Activated T-helper 1 cell treated with anti-CD3 and anti-CD28 coated beads, Interleukin-2, amount 50 U/mL, for 16 hours (primary cell): Measurements from ENCODE around the gene MEIS2.

Experiments
- DNase-seq, 2 donors: peaks; one replicate each; pipeline ENCODE4 v3.0.0-alpha.2; 2020; ENCODE audit warnings: low read depth in 1 of 2, low spot score in 1 of 2

Gene MEIS2

DNA sequence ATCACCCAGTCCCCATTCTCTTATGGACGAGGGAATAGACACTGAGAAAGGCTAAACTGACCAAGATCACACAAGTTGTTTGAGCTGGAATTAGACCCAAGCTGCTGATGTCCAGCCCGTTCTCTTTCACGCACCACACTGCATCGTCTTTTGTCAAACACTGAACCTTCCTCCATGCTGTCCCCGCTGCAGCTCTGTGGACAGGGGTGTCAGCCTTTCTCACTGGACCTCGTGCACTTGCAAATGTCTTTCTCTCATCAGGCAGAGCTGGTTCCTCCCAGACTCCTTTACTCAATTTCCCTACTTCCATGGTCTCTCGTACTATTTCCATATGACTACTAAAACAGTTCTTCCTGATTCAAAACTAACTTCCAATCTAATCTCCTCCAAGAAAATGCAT lies 161.6 kb downstream of the MEIS2 start:
- DNase-seq = no peak

DNA sequence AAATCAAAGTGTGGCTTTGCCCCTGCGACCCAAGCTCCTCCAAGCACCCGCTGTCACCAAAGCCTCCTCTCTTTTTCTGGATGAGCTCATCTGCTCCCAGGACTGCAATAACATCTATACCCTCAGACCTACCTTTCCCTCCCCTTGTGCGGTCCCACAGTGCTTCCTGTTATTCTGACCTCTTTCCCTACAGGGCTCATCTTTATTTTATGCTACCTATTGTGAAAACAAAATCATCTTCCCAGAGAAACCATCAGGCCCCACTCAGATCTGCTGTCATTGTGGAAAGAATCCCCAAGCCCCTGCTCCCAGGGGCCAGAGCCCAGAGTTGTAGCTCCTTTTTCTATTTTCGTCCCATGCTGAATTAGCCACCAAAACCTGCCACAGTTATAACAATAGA lies 162.2 kb downstream of the MEIS2 start:
- DNase-seq = no peak

- DNase-seq = no peak
These were observed 163.7 kb downstream of the MEIS2 start for GRCh38 chr15:36936613-36937012.

DNA sequence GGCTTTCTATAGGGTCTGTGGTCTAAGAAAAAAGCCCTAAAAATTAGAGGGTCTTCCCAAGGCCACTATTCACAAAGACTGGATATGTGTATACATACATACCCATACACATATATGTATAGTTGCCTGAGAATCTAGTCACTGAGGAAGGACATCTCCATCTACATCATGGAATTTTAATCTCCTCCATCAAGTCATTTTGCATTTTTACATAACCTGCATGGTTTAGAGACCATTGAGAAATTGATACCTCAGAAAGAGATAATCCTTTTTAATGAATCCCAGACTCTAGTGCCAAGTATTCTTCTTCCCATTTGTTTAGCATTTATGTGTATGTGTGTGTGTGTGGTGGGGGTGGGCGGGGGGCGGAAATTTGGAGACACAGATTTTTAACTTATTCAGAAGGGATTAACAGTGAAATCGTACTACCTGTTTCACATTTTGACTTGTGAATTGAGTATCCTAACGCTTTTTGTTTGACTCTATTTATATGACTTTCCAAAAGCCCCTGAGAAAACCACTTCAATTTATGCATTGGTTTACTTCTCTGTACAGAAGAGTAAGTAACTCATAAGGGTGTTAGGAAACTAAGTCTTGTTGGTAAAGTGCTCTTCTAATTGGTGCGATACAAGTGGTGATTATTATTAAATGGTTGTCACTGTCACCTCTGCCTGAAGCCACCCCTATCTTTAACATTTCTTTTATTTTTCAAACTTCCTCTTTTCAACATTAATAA lies 166.9 kb downstream of the MEIS2 start:
- no peak for DNase-seq

DNA sequence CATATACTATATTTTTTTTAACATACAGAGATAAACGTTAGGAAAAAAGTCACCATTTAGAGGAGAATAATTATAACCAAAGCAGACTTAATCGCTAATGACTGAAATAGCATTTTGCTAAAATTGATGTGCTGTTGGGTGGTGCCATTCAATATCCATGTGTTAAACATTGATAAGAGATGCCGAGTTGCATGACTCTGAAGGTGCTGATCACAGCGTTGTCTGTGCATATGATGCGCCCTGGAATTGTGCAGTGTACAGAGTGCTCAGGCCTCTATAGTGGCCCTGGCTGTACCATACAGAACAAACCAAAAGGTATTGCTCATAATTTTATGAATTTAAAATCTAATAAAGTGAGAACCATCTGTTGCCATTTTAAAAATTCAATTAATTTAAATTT lies 168.3 kb downstream of the MEIS2 start:
- no peak for DNase-seq

DNA sequence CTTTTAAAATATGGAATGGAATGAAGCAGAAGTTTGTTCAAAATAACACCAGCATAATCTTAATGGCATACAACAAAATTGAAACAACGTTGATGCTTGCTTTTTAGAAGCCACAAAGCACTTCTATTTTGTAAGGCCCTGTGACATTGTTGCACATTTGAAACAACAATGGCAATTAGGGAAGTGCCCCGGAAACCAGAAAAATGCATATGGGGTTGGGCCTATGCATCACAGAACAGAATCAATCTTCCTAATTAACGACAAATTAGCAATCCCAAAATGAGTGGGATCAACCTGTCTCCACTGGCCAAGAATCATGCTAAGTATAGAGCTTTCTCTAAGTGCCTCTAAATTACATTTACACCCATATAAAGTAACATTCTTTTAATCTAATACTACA lies 168.9 kb downstream of the MEIS2 start:
- DNase-seq = no peak

DNA sequence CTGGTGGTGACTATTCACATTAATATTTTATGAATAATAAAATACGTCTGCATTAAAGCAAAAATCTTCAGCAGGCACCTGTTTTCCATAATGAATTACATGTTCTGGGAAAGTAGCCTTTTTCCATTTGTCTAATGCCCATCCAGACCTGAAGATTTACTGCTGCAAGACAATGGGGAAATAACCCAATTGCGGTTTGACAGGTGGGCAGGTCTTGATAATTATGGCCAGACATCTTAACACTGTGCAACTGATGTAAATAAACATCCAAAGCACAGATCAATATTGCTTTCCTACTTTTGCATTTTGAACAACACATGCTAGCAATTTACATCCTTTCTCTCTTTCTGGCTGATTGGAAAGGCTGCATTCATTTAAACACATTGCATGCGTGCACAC lies 173.9 kb downstream of the MEIS2 start:
- DNase-seq = no peak

DNA sequence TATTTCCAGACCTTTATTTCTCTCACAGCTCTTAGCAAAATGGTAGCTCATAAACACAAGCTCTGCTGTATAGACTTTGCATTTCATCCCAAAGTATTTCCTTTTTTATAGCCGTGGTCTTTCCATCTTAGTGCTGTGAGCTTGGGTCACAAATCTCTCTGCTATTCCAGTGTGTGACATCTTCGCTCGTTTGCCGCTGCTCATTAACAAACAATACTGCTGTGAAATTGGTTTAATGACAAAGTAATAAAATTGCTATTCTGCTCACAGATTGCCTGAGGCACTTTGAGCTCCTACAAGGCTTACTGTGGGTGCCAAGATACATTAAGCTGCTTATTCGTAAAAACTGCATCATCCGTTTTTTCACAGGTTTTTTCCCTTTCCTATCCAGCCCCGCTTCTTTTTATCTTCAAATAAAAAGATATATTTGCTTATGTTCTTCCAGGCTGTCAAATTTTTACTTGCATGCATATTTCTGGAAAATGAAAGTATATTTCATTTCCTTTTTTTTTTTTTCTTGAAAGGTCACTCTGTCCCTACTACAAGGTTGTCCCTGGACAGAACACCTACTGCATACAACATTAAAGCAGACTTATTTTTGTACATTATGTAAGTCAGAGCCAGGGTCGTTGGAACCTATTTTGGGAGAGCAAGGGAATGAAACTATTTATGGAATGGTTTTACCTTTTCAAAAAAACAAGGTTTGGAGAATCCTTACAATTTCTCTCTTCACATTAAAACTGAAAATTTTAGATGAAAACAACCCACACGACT lies 174.5 kb downstream of the MEIS2 start:
- DNase-seq = no peak

DNA sequence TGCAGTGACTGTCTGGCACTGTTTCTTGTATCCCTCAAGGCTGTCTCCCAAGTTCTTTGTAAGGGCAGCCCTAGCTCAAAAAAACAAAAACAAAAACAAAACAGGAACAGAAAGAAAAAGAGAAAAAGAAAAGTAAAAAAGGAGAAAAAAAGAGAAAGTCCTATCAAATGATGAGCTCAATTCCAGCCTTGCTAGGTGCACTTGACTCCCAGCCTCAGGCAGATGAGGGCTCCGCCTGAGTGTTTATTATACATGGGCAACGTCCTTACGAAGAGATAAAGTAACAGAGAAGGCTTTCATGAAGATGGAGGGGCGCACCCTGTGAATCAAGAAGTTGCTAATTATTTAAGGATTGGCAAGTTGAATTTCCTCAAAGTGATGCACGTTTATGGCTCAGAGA lies 175.3 kb downstream of the MEIS2 start:
- no peak for DNase-seq

DNA sequence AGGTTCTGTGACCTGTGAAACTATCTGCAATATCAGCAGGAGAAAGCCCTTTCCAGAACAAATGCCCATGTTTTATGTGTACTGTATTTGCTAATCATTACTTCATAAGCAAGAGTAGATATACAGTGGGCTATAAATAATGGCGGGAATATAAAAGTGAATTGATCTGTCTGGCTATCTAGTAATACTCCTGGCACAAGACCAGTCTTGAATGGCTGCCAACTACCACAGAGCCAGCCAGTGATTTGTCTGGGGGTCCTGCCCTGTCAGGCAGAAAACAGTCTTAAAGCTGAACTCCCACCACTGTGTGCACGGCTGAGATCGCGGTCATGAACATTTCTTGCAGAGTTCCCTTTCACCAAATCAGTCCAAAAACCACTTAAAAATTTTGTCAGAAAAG lies 176.3 kb downstream of the MEIS2 start:
- DNase-seq = no peak

- DNase-seq = no peak
These were observed 178.8 kb downstream of the MEIS2 start for GRCh38 chr15:36921484-36922091.

DNA sequence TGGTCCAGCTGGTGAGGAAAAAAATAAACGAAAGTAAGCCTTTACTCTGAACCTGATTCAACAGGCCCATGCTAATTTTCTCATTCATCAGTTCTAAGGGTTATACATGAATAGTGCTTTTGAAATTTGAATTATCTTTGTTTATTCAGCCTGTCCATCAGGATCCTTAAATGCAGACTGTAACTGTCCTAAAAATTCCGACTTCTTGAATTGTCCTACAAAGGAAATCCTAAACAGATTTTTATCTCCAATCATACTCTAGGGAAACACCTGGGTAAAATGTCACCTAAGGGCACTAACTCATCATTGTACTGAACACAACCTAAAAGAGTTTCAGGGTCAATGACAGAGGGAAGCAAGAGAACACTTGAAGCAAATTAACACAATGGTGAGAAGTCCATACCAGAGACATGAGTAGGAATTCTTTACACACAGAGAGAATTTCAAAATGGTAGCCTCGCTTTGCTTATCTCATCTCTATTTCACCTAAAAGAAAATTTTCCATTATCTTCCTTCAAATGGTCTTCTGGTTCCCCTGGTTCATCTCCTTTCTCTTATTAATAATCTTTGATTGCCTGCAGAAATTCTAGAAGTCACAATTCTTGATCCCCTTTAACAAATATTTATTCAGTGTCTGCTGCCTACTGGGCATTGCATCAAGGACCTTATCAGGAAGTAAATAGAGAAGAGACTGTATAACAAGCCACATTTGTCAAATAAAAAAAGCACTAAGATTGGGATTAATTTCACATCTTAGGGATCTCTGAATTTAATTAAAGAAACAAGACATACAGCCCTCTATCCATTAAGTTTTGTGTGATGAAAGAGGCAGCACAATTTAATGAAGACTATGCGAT lies 182.7 kb downstream of the MEIS2 start:
- DNase-seq = no peak

- no peak for DNase-seq
These were observed 185.2 kb downstream of the MEIS2 start for GRCh38 chr15:36914960-36915808.

DNA sequence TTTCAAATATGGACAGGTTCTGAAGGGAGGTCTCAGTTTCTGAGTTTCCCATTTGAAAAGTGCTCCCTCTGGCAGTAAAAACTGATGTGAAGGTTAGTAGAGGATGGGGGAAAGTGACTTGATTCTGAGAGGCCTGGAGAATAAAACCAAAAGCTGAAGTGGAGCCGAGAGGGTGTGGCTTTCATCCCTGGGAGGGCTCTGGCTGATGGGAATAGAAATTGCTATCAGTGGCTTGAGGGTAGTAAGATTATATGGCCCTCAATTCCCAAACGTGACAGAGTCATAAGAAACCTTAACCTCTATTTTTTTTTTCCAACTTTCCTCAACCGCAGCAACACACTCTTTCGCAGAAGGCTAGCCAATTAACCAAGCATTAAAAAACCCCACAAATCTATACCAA lies 185.9 kb downstream of the MEIS2 start:
- no peak for DNase-seq

DNA sequence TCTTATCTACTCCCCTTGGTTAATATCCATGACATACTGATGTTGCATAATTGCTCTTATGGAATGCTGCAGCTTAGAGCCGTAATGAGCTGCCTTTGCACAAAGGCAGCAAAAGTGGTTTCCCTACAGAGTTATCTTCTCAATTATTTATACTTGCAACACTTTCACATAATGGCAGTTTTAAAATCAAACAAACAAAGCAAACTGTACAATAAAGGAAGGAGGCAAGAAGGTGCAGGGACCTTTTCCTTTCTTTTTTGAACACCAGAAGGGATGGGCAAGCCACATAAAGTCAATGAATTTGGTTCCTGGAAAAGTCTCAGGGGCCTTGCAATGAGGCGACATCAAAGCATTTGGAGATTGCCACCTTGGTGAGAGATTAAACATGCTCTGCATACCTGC lies 188.0 kb downstream of the MEIS2 start:
- DNase-seq = no peak

DNA sequence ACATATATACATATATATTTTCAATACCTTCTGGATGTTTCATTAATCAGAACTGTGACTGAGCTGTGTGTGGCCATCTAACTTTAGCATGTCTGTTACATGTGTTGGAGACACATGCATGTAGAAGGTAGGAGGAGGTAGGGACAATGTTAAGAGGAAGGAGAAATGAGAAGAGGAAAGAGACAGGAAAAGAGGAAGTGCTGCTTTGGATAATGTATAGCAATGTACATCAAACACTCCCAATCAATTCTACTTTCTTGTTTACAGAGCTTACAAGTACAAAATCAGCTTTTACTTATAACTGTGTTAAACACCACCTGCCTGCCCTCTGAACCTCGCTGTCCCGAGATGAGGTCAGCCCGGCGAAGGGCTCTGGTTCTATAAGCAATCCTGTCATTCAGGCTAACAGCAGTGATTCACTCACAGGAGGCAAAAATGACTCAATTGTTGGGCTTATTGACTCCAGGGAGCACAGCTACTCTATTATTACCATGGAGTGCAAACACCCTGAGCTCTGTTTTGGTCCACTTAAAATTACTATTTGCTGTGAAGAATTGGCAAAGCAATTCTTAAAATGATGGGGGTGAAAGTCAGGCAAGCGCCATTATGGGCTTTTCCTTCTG lies 188.9 kb downstream of the MEIS2 start:
- DNase-seq = no peak

DNA sequence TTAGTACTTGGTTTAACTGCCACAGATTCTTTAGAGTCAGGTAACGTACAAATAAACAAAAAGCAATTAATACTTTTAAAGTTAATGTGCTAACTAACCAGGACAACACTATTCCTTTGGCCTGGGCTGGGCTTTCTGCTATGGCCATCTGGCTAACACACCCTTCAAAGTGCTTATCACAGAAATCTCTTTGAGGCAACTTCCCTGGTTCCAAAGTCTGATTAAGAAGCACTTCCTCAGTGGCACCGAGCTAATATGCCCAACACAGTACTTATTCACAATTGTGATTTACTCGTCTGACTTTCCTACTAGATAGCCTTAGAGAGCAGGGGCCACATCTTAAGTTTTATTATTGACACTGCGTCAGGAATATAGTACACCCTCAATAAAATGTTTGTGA lies 191.4 kb downstream of the MEIS2 start:
- no peak for DNase-seq

DNA sequence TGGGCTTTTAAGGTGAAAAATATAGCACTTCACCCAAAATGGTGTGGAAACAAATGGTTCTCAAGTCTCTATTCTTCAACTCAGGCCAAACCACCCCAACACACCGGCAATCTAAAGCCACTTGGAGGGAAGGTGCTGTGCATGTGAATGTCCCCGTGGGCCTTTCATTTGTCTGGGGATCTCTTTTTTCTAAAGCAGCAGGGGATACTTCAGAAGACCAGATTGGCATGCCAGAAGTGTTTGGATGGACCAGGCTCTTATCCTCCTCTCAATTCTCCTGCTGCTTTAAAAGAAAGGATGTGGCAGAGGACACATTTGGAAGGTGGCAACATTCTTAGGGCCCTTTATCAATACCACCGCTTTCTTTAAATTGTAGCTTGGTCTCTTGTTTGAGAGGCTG lies 193.1 kb downstream of the MEIS2 start:
- no peak for DNase-seq

DNA sequence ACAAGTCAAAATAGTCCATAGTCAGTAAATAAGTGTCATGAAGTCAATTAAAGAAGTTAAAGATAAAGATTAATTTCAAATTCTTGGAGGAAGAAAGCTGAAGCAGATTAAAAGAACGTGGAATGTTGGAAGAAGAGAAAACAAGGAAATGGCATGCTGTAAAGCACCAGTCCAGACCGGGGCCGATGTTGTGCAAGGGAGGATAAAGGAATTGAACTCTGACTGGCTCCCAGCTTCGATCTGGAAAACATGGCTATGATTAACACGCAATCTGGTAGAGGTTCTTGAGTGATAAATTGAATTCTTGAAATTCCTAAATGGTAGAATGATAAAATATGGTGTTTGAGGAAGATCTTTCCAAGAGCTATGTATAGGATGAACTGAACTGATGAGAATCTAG lies 194.4 kb downstream of the MEIS2 start:
- DNase-seq = no peak

DNA sequence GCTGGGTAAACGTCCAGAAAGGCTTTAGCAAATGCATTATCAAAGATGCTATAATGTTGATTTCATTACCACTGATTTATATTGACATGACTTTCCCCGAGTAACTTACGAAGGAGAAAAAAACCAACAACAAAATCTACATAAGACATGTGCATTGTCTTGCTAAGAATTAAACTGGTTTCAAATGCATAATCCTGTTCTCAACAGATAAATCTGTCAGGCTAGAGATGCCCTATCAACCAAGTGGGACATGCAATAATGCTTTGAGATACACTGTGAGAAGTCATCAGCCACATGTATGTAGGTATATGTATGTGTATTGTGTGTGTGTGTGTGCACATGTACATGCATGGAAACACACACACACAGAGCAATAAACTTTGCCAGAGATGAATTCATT lies 195.6 kb downstream of the MEIS2 start:
- DNase-seq = no peak
